ENCODE measurements around the gene HIPK2. TPM values are rescaled to one million over a fixed set of nuclear protein-coding genes. Genes with fewer than 3 reads are reported as not detected.

HIPK2 gene
- total and polyA plus RNA-seq, 2 experiments from 2014 or later = 18.2 to 22.9 TPM

DNA sequence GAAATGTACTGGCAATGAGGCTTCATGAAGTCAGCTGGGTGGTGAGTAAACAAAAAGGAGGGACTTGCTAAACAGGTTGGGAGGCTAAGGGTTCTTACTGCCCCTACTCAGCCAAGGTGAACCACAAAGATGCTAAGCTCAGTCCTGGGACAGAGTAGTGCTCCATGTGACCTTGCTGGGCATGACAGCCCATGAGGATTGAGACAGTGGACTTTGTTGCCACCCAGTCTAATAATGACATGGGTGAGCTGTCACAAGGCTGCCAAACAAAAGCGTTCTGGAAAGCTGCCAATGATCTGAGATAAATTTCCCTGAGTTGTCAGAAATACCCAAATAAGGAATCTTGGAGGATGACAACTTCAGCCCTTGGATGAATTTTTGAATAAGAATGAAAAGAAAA lies 179.2 kb downstream of the HIPK2 start:
- peak; percentile 23 for DNase-seq (ENCODE audit: low spot score)
- Histone ChIP-seq H2AFZ (no peak overlapping the region), H3K4me3 (no peak overlapping the region), H3K9me3 (ENCODE audit: low read depth) (no peaks in the 10 kb centered on the region), H3K4me1 (ENCODE audit: insufficient read depth) (no peaks in the 10 kb centered on the region), H3K9me2 (replicated peaks; ENCODE audit: insufficient read depth) (no peaks in the 10 kb centered on the region), H3K4me2 (no peak overlapping the region), H3K79me2 (no peaks in the 10 kb centered on the region), H3K36me3 (replicated peaks; ENCODE audit: insufficient read depth, low read depth) (no peaks in the 10 kb centered on the region), H3K27ac (no peak overlapping the region), H4K20me1 (ENCODE audit: insufficient read depth, poor library complexity, severe bottlenecking) (no peaks in the 10 kb centered on the region), H3K27me3 (no peaks in the 10 kb centered on the region)
- 88% methylated on average over 1 of the region's 1 CpG for WGBS (ENCODE audit: low lambda C conversion rate, missing lambda C conversion rate)
- TF ChIP-seq, protein P1, sequence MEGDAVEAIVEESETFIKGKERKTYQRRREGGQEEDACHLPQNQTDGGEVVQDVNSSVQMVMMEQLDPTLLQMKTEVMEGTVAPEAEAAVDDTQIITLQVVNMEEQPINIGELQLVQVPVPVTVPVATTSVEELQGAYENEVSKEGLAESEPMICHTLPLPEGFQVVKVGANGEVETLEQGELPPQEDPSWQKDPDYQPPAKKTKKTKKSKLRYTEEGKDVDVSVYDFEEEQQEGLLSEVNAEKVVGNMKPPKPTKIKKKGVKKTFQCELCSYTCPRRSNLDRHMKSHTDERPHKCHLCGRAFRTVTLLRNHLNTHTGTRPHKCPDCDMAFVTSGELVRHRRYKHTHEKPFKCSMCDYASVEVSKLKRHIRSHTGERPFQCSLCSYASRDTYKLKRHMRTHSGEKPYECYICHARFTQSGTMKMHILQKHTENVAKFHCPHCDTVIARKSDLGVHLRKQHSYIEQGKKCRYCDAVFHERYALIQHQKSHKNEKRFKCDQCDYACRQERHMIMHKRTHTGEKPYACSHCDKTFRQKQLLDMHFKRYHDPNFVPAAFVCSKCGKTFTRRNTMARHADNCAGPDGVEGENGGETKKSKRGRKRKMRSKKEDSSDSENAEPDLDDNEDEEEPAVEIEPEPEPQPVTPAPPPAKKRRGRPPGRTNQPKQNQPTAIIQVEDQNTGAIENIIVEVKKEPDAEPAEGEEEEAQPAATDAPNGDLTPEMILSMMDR (IDR thresholded peaks at IDR 0.05; ENCODE audit: poor library complexity) = no peak
- no peak for TF ChIP-seq EZH2phosphoT487 (IDR thresholded peaks at IDR 0.05; ENCODE audit: low read depth, severe bottlenecking, unreplicated experiment)

DNA sequence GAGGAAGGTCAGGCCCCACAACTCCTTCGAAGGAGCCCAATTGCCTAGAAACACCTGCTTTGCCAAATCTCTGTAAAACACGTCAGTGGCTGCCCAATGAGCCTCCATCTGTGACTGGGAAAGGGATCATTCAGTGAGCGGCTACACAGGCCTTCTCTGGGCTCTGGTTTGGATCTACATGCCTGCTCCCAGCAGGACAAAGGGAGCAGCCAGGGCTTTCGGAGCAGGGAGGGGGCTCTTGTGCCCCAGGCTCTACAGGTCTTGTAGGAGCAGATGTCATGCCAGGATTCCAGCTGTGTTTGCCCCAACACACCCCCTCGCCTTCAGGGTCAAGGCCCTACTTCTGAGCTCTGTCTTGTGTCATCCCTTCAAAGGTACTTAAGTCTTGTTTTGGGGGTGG lies 180.8 kb downstream of the HIPK2 start:
- H2AFZ ChIP-seq = no peak overlapping the region
- no peaks in the 10 kb centered on the region for H3K36me3 ChIP-seq (replicated peaks; ENCODE audit: insufficient read depth, low read depth)
- WGBS (ENCODE audit: low lambda C conversion rate, missing lambda C conversion rate) = 91% methylated on average over 5 of the region's 5 CpGs
- DNase-seq (ENCODE audit: low spot score) = no peak
- H3K4me1 ChIP-seq (ENCODE audit: insufficient read depth) = no peaks in the 10 kb centered on the region
- H3K4me3 ChIP-seq = no peak overlapping the region
- no peaks in the 10 kb centered on the region for H3K9me2 ChIP-seq (replicated peaks; ENCODE audit: insufficient read depth)
- no peak overlapping the region for H3K27ac ChIP-seq
- H3K4me2 ChIP-seq = no peak overlapping the region
- no peaks in the 10 kb centered on the region for H3K9me3 ChIP-seq (ENCODE audit: low read depth)
- no peaks in the 10 kb centered on the region for H4K20me1 ChIP-seq (ENCODE audit: insufficient read depth, poor library complexity, severe bottlenecking)
- H3K27me3 ChIP-seq = no peaks in the 10 kb centered on the region
- TF ChIP-seq, protein P1 (IDR thresholded peaks at IDR 0.05; ENCODE audit: poor library complexity) = no peak
- TF ChIP-seq EZH2 (IDR thresholded peaks at IDR 0.05; ENCODE audit: borderline replicate concordance) = no peak
- no peak for TF ChIP-seq EZH2phosphoT487 (IDR thresholded peaks at IDR 0.05; ENCODE audit: low read depth, severe bottlenecking, unreplicated experiment)
- no peaks in the 10 kb centered on the region for H3K79me2 ChIP-seq

DNA sequence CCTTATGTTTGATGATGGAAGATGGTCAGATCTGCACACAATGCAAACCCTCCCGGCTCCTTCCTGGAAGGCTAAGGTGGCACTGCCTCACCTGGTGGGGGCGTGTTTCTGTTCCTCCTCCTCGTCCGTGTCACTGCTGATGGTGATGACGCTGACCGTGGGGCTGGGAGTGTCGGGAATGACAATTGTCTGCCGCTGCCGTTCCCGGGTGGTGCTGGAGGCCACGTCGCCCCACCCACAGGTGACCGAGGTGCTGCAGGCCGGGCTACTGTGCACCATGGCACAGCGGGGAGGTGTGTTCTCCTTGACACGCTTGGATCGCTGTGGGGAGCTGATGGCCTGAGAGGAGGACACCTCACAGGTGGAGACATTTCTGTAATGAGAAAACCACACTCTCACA lies 181.2 kb downstream of the HIPK2 start:
- Histone ChIP-seq H3K9me3 (ENCODE audit: low read depth) (no peaks in the 10 kb centered on the region), H3K27ac (no peak overlapping the region), H3K79me2 (no peaks in the 10 kb centered on the region), H3K9me2 (replicated peaks; ENCODE audit: insufficient read depth) (no peaks in the 10 kb centered on the region), H4K20me1 (ENCODE audit: insufficient read depth, poor library complexity, severe bottlenecking) (no peaks in the 10 kb centered on the region), H3K4me2 (no peak overlapping the region), H3K27me3 (no peaks in the 10 kb centered on the region), H3K4me3 (no peak overlapping the region), H2AFZ (no peak overlapping the region), H3K4me1 (ENCODE audit: insufficient read depth) (no peaks in the 10 kb centered on the region), H3K36me3 (replicated peaks; ENCODE audit: insufficient read depth, low read depth) (no peaks in the 10 kb centered on the region)
- whole genome bisulfite sequencing (ENCODE audit: low lambda C conversion rate, missing lambda C conversion rate) = 93% methylated on average over 17 of the region's 17 CpGs
- TF ChIP-seq EZH2 (IDR thresholded peaks at IDR 0.05; ENCODE audit: borderline replicate concordance) (no peak), EZH2phosphoT487 (IDR thresholded peaks at IDR 0.05; ENCODE audit: low read depth, severe bottlenecking, unreplicated experiment) (no peak)
- TF ChIP-seq, protein P1 (IDR thresholded peaks at IDR 0.05; ENCODE audit: poor library complexity) = no peak
- no peak for DNase-seq (ENCODE audit: low spot score)

DNA sequence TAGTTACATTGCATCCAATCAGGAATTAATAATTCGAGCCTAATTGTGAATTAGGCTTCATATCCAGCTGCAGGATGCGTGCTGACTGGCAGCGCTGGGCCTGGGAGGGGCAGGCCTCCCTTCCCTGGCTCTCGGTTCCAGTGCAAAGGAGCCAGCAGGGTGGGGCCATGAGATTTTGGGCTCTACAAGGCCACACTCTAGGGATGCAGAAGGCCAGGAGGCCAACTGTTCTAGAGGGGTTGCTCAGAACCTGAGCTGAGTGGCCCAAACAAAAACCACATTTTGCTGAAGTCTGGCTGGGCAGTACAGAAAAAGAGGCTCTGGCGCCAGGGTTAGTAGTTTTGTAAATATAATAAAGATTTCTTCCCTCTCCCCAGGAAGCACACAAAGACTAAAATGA lies 182.0 kb downstream of the HIPK2 start:
- Histone ChIP-seq H3K36me3 (replicated peaks; ENCODE audit: insufficient read depth, low read depth) (no peaks in the 10 kb centered on the region), H4K20me1 (ENCODE audit: insufficient read depth, poor library complexity, severe bottlenecking) (no peaks in the 10 kb centered on the region)
- DNase-seq (ENCODE audit: low spot score) = no peak

More for the DNA sequence above, 182.0 kb downstream of the HIPK2 start:
- H3K4me2 ChIP-seq = no peak overlapping the region
- no peaks in the 10 kb centered on the region for H3K9me2 ChIP-seq (replicated peaks; ENCODE audit: insufficient read depth)
- TF ChIP-seq EZH2 (IDR thresholded peaks at IDR 0.05; ENCODE audit: borderline replicate concordance) (no peak), EZH2phosphoT487 (IDR thresholded peaks at IDR 0.05; ENCODE audit: low read depth, severe bottlenecking, unreplicated experiment) (no peak)
- TF ChIP-seq, protein P1 (IDR thresholded peaks at IDR 0.05; ENCODE audit: poor library complexity) = no peak
- 98% methylated on average over 5 of the region's 5 CpGs for WGBS (ENCODE audit: low lambda C conversion rate, missing lambda C conversion rate)
- no peaks in the 10 kb centered on the region for H3K4me1 ChIP-seq (ENCODE audit: insufficient read depth)
- no peaks in the 10 kb centered on the region for H3K27me3 ChIP-seq
- no peak overlapping the region for H3K27ac ChIP-seq
- H3K9me3 ChIP-seq (ENCODE audit: low read depth) = no peaks in the 10 kb centered on the region
- H3K4me3 ChIP-seq = no peak overlapping the region
- no peaks in the 10 kb centered on the region for H3K79me2 ChIP-seq
- no peak overlapping the region for H2AFZ ChIP-seq

Measured in hepatocyte (in vitro differentiated cells).